PFSK-1 (cell line): ENCODE results near the gene PPP1R14B.

ENCODE experiments used
- POLR2AphosphoS5 ChIP-seq: IDR thresholded peaks from 2 replicates; pipeline ENCODE4 v1.6.1; 2012; ENCODE audit warnings: low read depth, mild to moderate bottlenecking, control low read depth, low read length, moderate library complexity
- REST ChIP-seq, 2 experiments: IDR thresholded peaks; 2 replicates each; pipeline versions ENCODE4 v1.6.1 to v1.8.0; 2011 to 2012; ENCODE audit warnings: low read depth in 2 of 2, low read length in 2 of 2, control low read depth in 1 of 2, inconsistent platforms in 1 of 2, mild to moderate bottlenecking in 1 of 2, moderate library complexity in 1 of 2; ENCODE audit not compliant: insufficient read depth in 1 of 2
- SIN3A ChIP-seq: IDR thresholded peaks from 2 replicates; pipeline ENCODE4 v1.6.1; 2012; ENCODE audit warnings: mild to moderate bottlenecking, low read length, moderate library complexity, borderline replicate concordance; ENCODE audit not compliant: insufficient read depth
- TAF1 ChIP-seq: IDR thresholded peaks from 2 replicates; pipeline ENCODE4 v1.6.1; 2012; ENCODE audit warnings: low read length, control low read depth, borderline replicate concordance; ENCODE audit not compliant: insufficient read depth

GRCh38 chr11:64276653-64277431 lies 30.1 kb upstream of the PPP1R14B start:
- no peak for TF ChIP-seq POLR2AphosphoS5
- TF ChIP-seq TAF1, result no peak
- no peak for TF ChIP-seq SIN3A
- TF ChIP-seq REST (IDR thresholded peaks at IDR 0.05; ENCODE audit: insufficient read depth in 1 of 2, low read depth in 2 of 2, low read length in 2 of 2), result no peak
